Measurements from ENCODE around the gene ZNF180. TPM values are rescaled to one million over a fixed set of nuclear protein-coding genes. Genes with fewer than 3 reads are reported as not detected.
"Not testable (repeated sequence)": the region's sequence is repeated elsewhere in the genome, so short reads cannot be mapped to it uniquely, and the experiment has no call there.

Gene ZNF180
- total and polyA plus RNA-seq, 2 experiments from 2014 or later: 3.1 to 25.4 TPM

DNA sequence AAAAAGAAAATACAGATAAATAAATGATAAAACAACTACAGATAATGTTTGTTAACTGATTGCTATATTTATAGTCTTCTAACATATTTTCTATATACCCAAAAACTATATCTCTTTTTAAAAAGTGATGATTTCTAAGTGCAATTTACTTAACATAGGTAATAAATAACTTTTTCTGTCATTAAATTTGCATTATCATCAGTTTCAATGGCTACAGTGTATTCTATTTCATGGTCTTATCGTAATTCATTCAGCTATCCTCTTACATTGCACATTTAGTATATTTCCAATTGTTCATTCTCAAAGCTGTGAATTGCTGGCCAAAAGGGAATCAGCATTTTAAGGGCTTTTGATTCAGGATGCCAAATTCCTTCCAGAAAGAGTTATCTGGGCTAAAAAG lies 3.6 kb downstream of the ZNF180 start:
- 97% methylated on average over 1 of the region's 1 CpG for WGBS (ENCODE audit: low lambda C conversion rate, missing lambda C conversion rate)
- peaks cover 9% of the 10 kb centered on the region for H3K36me3 ChIP-seq (replicated peaks; ENCODE audit: insufficient read depth, low read depth)
- H3K9me3 ChIP-seq (ENCODE audit: low read depth): peaks cover 36% of the 10 kb centered on the region

GRCh38 chr19:44476559-44477408 lies 23.5 kb downstream of the ZNF180 start:
- no peak overlapping the region for H2AFZ ChIP-seq
- peak overlapping the region; percentile 4 for H3K4me3 ChIP-seq
- H3K27ac ChIP-seq: no peak overlapping the region
- no peaks in the 10 kb centered on the region for H3K9me2 ChIP-seq (replicated peaks; ENCODE audit: insufficient read depth)
- peaks cover 60% of the 10 kb centered on the region for H3K36me3 ChIP-seq (replicated peaks; ENCODE audit: insufficient read depth, low read depth)
- no peaks in the 10 kb centered on the region for H4K20me1 ChIP-seq (ENCODE audit: insufficient read depth, poor library complexity, severe bottlenecking)
- H3K4me2 ChIP-seq: no peak overlapping the region
- no peak for DNase-seq (ENCODE audit: low spot score)
- no peaks in the 10 kb centered on the region for H3K79me2 ChIP-seq
- no peaks in the 10 kb centered on the region for H3K4me1 ChIP-seq (ENCODE audit: insufficient read depth)
- H3K9me3 ChIP-seq (ENCODE audit: low read depth): peaks cover 91% of the 10 kb centered on the region
- WGBS (ENCODE audit: low lambda C conversion rate, missing lambda C conversion rate): 99% methylated on average over 7 of the region's 7 CpGs
- no peaks in the 10 kb centered on the region for H3K27me3 ChIP-seq
- no peak for TF ChIP-seq EZH2phosphoT487 (IDR thresholded peaks at IDR 0.05; ENCODE audit: low read depth, severe bottlenecking, unreplicated experiment)
- TF ChIP-seq, protein P1, sequence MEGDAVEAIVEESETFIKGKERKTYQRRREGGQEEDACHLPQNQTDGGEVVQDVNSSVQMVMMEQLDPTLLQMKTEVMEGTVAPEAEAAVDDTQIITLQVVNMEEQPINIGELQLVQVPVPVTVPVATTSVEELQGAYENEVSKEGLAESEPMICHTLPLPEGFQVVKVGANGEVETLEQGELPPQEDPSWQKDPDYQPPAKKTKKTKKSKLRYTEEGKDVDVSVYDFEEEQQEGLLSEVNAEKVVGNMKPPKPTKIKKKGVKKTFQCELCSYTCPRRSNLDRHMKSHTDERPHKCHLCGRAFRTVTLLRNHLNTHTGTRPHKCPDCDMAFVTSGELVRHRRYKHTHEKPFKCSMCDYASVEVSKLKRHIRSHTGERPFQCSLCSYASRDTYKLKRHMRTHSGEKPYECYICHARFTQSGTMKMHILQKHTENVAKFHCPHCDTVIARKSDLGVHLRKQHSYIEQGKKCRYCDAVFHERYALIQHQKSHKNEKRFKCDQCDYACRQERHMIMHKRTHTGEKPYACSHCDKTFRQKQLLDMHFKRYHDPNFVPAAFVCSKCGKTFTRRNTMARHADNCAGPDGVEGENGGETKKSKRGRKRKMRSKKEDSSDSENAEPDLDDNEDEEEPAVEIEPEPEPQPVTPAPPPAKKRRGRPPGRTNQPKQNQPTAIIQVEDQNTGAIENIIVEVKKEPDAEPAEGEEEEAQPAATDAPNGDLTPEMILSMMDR (IDR thresholded peaks at IDR 0.05; ENCODE audit: poor library complexity): no peak
- no peak for TF ChIP-seq EZH2 (IDR thresholded peaks at IDR 0.05; ENCODE audit: borderline replicate concordance)

More for the DNA sequence above, 3.6 kb downstream of the ZNF180 start:
- Histone ChIP-seq H3K4me1 (ENCODE audit: insufficient read depth) (peaks cover 7% of the 10 kb centered on the region), H3K27me3 (no peaks in the 10 kb centered on the region), H3K4me3 (no peak overlapping the region), H3K79me2 (peaks cover 78% of the 10 kb centered on the region), H3K9me2 (replicated peaks; ENCODE audit: insufficient read depth) (no peaks in the 10 kb centered on the region), H4K20me1 (ENCODE audit: insufficient read depth, poor library complexity, severe bottlenecking) (no peaks in the 10 kb centered on the region), H3K27ac (no peak overlapping the region), H2AFZ (no peak overlapping the region), H3K4me2 (no peak overlapping the region)
- DNase-seq (ENCODE audit: low spot score): no peak
- TF ChIP-seq EZH2phosphoT487 (IDR thresholded peaks at IDR 0.05; ENCODE audit: low read depth, severe bottlenecking, unreplicated experiment): no peak
- TF ChIP-seq, protein P1 (IDR thresholded peaks at IDR 0.05; ENCODE audit: poor library complexity): no peak
- TF ChIP-seq EZH2 (IDR thresholded peaks at IDR 0.05; ENCODE audit: borderline replicate concordance): no peak

DNA sequence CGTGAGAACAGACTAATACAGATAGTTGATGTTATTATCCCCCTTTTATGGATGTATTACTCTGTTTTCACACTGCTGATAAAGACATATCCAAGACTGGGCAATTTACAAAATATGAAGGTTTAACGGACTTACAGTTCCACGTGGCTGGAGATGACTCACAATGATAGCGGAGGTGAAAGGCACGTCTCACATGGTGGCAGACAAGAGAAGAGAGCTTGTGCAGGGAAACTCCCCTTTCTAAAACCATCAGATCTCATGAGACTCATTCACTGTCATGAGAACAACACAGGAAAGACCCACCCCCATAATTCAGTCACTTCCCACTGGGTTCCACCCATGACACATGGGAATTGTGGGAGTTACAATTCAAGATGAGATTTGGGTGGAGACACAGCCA lies 31.6 kb downstream of the ZNF180 start:
- DNase-seq (ENCODE audit: low spot score); H2AFZ ChIP-seq; H3K4me1 ChIP-seq (ENCODE audit: insufficient read depth); H3K27me3 ChIP-seq; H3K27ac ChIP-seq; H3K4me2 ChIP-seq; H3K79me2 ChIP-seq; H3K9me2 ChIP-seq (replicated peaks; ENCODE audit: insufficient read depth); H3K36me3 ChIP-seq (replicated peaks; ENCODE audit: insufficient read depth, low read depth); H3K4me3 ChIP-seq; H4K20me1 ChIP-seq (ENCODE audit: insufficient read depth, poor library complexity, severe bottlenecking): not testable (repeated sequence)
- 75% methylated on average over 5 of the region's 5 CpGs for WGBS (ENCODE audit: low lambda C conversion rate, missing lambda C conversion rate)
- peaks cover 11% of the 10 kb centered on the region for H3K9me3 ChIP-seq (ENCODE audit: low read depth)

- 58% methylated on average over 3 of the region's 3 CpGs for WGBS (ENCODE audit: low lambda C conversion rate, missing lambda C conversion rate)
- not testable (repeated sequence) for H3K9me3 ChIP-seq (ENCODE audit: low read depth)
Observed at GRCh38 chr19:44462600-44463286, 37.6 kb downstream of the ZNF180 start.

DNA sequence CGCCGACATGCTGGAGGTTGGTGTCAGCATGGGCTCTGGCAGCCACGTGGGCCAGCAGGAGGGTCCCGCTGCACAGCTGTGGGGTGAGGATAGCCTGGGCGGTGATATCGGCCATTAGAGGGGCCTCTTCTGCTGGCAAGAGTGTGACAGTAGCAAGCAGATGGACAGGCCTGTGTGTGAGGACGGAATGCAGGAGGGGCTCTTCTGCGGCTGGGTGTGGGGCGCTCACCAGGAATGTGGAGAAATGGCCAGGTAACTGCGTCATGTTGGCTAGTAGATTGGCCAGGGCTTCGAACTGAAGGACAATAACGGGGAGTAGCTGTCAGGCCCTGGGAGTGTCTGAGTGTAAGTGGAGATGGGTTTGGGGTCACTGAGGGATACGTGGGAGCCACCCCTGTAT lies 44.3 kb downstream of the ZNF180 start:
- WGBS (ENCODE audit: low lambda C conversion rate, missing lambda C conversion rate): 85% methylated on average over 9 of the region's 13 CpGs
- not testable (repeated sequence) for DNase-seq (ENCODE audit: low spot score); H2AFZ ChIP-seq; H3K27me3 ChIP-seq; H3K4me1 ChIP-seq (ENCODE audit: insufficient read depth); H3K27ac ChIP-seq; H3K4me2 ChIP-seq; H3K9me3 ChIP-seq (ENCODE audit: low read depth); H3K79me2 ChIP-seq; H3K9me2 ChIP-seq (replicated peaks; ENCODE audit: insufficient read depth); H4K20me1 ChIP-seq (ENCODE audit: insufficient read depth, poor library complexity, severe bottlenecking); H3K4me3 ChIP-seq; H3K36me3 ChIP-seq (replicated peaks; ENCODE audit: insufficient read depth, low read depth)

More at GRCh38 chr19:44462600-44463286, 37.6 kb downstream of the ZNF180 start:
- H3K27me3 ChIP-seq; H3K4me1 ChIP-seq (ENCODE audit: insufficient read depth); H3K27ac ChIP-seq; DNase-seq (ENCODE audit: low spot score); H4K20me1 ChIP-seq (ENCODE audit: insufficient read depth, poor library complexity, severe bottlenecking); H3K36me3 ChIP-seq (replicated peaks; ENCODE audit: insufficient read depth, low read depth); H2AFZ ChIP-seq; H3K4me2 ChIP-seq; H3K9me2 ChIP-seq (replicated peaks; ENCODE audit: insufficient read depth); H3K79me2 ChIP-seq; H3K4me3 ChIP-seq: not testable (repeated sequence)

All from hepatocyte (in vitro differentiated cells).